HG03103 (cell line): ENCODE results near the gene ZNF268.

Experiments
- ATAC-seq: cut with Tn5 transposase; IDR thresholded peaks from one replicate; pipeline ENCODE4 v1.9.1; 2021; ENCODE audit warnings: low read depth; ENCODE audit not compliant: unreplicated experiment

The ZNF268 gene

GRCh38 chr12:133181238-133181959 lies at the start of gene ZNF268:
TSS of gene ZNF268 (plus strand) at chr12:133181495. CDS start at chr12:133181998, 503 bp downstream.
- peak; percentile 89 for ATAC-seq

DNA sequence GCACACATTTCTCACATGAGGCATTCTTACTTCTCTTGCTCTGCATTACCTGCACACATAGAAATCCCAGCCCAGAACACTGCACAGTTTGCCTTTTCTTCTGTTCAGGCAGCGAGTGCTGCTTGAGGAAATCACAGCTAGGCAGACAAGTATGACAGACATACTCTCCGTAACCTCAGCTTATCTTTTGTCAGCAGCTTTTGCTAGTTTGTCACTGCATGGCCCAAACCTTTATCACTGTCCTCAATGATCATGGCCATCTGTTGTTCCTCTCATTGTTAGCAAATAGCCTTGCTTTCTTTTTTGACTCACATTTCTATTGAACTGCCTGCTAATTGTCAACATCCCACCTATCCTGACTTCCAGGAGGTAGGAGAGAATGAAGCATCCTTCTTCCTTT lies 45.5 kb upstream of the ZNF268 start:
- ATAC-seq: no peak

DNA sequence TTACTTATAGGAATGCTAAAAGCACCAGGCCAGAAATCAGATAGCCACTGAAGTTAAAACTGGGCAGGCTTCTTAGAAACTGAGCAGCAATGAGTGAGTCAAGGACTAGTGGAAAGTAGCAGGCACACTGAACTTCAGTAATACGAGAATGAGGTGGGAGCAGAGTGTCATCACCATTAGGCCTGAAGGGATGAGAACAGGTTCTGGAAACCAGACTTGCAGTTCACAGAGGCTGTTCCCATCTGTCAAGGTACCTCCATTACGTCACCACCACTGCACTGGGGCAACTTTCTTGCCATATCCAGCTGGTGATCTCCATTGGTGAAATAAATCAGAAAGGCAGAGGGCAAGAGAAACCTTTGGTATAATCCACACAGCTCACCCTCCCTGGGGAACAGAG lies 35.3 kb upstream of the ZNF268 start:
- ATAC-seq: no peak

DNA sequence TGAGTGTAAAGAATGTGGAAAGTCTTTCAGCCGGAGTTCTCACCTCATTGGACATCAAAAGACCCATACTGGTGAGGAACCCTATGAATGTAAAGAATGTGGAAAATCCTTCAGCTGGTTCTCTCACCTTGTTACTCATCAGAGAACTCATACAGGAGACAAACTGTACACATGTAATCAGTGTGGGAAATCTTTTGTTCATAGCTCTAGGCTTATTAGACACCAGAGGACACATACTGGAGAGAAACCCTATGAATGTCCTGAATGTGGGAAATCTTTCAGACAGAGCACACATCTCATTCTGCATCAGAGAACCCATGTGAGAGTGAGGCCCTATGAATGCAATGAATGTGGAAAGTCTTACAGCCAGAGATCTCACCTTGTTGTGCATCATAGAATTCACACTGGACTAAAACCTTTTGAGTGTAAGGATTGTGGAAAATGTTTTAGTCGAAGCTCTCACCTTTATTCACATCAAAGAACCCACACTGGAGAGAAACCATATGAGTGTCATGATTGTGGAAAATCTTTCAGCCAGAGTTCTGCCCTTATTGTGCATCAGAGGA lies 25.1 kb upstream of the ZNF268 start:
- no peak for ATAC-seq

DNA sequence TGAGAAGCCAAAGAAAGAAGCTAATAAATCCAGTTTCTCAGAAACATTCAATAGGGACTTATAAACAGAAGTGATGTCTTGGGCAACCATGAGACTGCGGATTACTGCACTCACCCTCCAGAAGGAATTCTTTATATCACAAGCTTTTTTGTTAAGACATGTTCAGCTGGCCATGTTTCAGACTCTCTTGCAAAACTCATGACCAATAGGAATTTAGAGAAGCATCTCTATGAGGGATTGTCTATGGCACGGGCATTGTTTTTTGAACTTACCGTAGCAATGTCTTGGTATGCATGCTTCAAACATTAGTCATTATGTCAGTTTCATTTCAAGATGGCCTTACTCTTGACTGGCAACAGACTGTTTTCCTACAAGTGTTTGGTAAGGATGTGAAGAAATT lies 15.5 kb upstream of the ZNF268 start:
- no peak for ATAC-seq

- ATAC-seq: no peak
Observed at GRCh38 chr12:133172491-133172890, 8.8 kb upstream of the ZNF268 start.

DNA sequence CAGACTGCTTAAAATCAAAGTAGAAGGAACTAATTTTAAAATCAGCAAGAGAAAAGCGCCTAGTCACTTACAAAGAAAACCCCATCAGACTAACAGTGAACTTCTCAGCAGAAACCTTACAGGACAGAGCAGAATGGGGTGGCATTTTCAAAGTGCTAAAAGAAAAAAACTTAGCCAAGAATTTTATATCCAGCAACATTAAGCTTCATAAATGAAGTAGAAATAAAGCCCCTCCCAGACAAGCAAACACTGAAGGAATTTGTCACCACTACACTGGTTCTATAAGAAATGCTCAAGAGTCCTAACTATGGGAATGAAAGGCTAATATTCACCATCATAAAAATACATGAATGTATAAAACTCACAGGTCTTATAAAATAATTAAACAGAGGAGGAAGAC lies 6.4 kb upstream of the ZNF268 start:
- ATAC-seq: no peak

DNA sequence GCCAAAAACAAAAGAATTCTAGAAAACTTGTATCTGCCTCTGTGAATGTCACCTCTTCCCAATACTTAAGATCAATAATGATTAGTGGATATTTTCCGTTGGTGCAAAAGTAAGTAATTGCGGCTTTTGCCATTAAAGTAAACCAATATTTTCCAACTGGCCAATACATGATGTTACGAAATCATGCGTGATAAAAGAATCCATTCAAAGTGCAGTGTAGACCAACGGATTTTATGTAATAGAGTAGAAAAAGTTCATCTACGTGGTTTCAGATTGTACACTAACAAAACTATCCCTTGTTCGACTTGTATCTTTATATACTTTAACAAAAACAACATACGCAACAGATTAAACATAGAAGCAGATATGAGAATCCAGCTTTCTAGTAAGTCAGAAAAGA lies 626 bp upstream of the ZNF268 start:
- no peak for ATAC-seq

DNA sequence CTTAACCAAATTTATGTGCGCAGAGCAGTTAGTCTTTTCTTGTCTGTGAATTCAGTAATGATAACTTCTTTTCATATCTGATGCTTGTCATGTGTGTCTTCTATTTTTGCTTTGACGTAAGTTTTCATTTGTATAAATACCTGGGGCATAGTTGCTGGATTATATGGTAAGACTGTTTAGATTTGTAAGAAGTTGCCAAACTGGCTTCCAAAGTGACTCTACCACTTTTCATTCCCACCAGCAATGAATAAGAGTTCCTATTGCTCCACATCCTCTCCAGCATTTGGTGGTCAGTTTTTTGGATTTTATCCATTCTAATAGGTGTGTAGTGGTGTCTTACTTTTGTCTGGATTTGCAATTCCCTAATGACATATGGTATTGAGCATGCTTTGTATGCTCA lies 8.9 kb downstream of the ZNF268 start:
- ATAC-seq: no peak

- ATAC-seq: no peak
Observed at GRCh38 chr12:133192847-133193246, 11.6 kb downstream of the ZNF268 start.

DNA sequence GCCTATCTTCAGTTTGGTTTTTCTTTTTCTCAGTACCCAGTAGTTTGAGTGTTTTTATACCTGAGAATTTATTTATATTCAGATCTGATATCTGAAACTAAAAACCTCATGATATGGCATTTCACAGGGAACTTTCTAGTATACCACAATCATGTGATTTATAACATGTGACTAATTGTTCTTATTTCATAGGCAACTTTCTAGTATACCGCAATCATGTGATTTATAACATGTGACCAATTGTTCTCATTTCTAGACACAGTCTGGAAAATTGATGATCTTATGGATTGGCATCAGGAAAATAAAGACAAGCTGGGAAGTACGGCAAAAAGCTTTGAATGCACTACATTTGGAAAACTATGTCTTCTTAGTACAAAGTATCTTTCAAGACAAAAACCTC lies 20.6 kb downstream of the ZNF268 start:
- no peak for ATAC-seq

DNA sequence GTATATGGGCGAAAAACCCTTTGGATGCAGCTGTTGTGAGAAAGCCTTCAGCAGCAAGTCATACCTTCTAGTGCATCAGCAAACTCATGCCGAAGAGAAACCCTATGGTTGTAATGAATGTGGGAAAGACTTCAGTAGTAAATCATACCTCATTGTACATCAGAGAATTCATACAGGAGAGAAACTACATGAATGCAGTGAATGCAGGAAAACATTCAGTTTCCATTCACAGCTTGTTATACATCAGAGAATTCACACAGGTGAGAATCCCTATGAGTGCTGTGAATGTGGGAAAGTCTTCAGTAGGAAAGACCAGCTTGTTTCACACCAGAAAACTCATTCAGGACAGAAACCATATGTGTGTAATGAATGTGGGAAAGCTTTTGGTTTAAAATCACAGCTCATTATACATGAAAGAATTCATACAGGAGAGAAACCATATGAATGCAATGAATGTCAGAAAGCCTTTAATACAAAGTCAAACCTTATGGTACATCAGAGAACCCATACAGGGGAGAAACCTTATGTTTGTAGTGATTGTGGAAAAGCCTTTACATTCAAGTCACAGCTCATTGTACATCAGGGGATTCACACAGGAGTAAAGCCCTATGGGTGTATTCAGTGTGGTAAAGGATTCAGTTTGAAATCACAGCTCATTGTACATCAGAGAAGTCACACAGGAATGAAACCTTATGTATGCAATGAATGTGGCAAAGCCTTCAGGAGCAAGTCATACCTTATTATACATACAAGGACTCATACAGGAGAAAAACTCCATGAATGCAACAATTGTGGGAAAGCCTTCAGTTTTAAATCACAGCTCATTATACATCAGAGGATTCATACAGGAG lies 21.4 kb downstream of the ZNF268 start:
- ATAC-seq: no peak

GRCh38 chr12:133203344-133204263 lies 22.3 kb downstream of the ZNF268 start:
- no peak for ATAC-seq

DNA sequence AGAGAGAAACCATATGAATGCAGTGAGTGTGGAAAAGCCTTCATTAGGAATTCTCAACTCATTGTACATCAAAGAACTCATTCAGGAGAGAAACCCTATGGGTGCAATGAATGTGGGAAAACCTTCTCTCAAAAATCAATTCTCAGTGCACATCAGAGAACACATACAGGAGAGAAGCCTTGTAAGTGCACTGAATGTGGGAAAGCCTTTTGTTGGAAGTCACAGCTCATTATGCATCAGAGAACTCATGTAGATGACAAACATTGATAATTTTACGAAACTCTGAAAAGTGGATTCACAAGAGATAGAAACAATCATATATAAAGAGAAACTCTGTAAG lies 22.9 kb downstream of the ZNF268 start:
- ATAC-seq: no peak

DNA sequence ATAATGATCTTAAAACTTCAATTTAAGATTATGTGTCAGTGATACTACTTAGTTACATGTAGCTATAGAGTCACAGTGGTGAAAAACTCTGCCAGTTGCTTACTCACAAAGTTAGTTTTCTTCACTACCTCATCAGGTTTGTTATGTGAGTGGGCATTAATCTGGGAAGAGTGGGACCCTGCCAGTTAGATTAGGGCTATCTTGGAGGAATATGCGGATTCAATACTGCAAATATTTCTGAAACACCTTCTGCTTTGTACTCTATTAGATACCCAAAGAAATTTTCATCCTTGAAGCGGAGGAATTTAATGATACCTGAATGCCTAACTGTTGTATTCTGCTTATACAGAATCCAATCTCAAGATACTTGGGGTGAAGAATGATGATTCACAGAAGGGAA lies 25.1 kb downstream of the ZNF268 start:
- no peak for ATAC-seq

GRCh38 chr12:133215724-133216123 lies 34.4 kb downstream of the ZNF268 start:
- no peak for ATAC-seq

DNA sequence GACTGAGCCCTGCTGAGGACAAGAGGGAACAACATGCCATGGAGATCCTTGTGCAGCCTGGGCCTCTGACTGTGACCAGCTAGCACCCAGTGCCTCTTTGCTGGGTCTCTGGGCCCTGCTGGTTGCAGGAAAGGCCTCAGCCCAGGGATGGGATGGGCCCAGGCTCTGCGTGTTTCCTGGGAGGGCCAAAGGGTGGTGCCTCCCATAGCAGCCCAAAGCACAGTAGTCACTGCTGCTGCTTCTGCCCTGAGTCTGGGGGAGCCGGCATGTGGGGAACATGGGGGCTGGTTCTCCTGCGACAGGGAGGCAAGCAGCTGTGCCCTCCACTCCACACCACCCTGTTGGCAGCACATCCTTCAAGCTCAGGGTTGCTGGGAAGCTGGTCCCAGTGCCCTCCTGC lies 35.9 kb downstream of the ZNF268 start:
- no peak for ATAC-seq

- no peak for ATAC-seq
Observed at GRCh38 chr12:133220521-133220920, 39.2 kb downstream of the ZNF268 start.

- no peak for ATAC-seq
Observed at GRCh38 chr12:133221241-133221640, 39.9 kb downstream of the ZNF268 start.

- no peak for ATAC-seq
Observed at GRCh38 chr12:133222211-133222610, 40.9 kb downstream of the ZNF268 start.

GRCh38 chr12:133225527-133225926 lies 44.2 kb downstream of the ZNF268 start:
- no peak for ATAC-seq
